Measurements from ENCODE around the gene PNPO. TPM values are rescaled to one million over a fixed set of nuclear protein-coding genes. Genes with fewer than 3 reads are reported as not detected.

PNPO gene
- total and polyA plus RNA-seq, 7 donors = 9.6 to 16.5 (median 14.3) TPM

GRCh38 chr17:47907932-47908562 is 33.3 kb upstream of the PNPO start:
- intact Hi-C loops (cut with DNase I) = no loop called here
- TF ChIP-seq POLR2A (IDR thresholded peaks at IDR 0.05) (no peak), CTCF (IDR thresholded peaks at IDR 0.05) (no peak), EP300 (IDR thresholded peaks at IDR 0.05) (no peak), POLR2AphosphoS5 (IDR thresholded peaks at IDR 0.05) (no peak)
- Histone ChIP-seq H3K9me3 (no peaks in the 10 kb centered on the region), H3K36me3 (no peaks in the 10 kb centered on the region), H3K4me3 (no peak overlapping the region), H3K27me3 (no peaks in the 10 kb centered on the region), H3K4me1 (peaks cover 0 to 62% (median 58%) of the 10 kb centered on the region in 4 donors), H3K27ac (peak overlapping the region; percentile 81 to 90 (median 84))
- no peak for DNase-seq
- WGBS, 2 donors = 67 to 79% methylated on average over 8 of the region's 8 CpGs

- Histone ChIP-seq H3K27me3 (no peaks in the 10 kb centered on the region), H3K4me1 (peaks cover 0 to 25% (median 17%) of the 10 kb centered on the region in 4 donors), H3K27ac (no peak overlapping the region), H3K36me3 (peaks cover 0 to 18% (median 2%) of the 10 kb centered on the region in 4 donors), H3K4me3 (no peak overlapping the region), H3K9me3 (no peaks in the 10 kb centered on the region)
- WGBS, 2 donors = 85 to 95% methylated on average over 2 of the region's 2 CpGs
- intact Hi-C loops (cut with DNase I) = no loop called here
- TF ChIP-seq POLR2AphosphoS5 (IDR thresholded peaks at IDR 0.05) (no peak), POLR2A (IDR thresholded peaks at IDR 0.05) (no peak), EP300 (IDR thresholded peaks at IDR 0.05) (no peak), CTCF (IDR thresholded peaks at IDR 0.05) (no peak)
- no peak for DNase-seq
Measured at GRCh38 chr17:47913050-47913449, 28.3 kb upstream of the PNPO start.

GRCh38 chr17:47914306-47914948 is 26.9 kb upstream of the PNPO start:
- Histone ChIP-seq H3K4me1 (peaks cover 0 to 16% (median 4%) of the 10 kb centered on the region in 4 donors), H3K9me3 (no peaks in the 10 kb centered on the region), H3K36me3 (peaks cover 0 to 18% (median 2%) of the 10 kb centered on the region in 4 donors), H3K27ac (no peak overlapping the region), H3K4me3 (no peak overlapping the region), H3K27me3 (no peaks in the 10 kb centered on the region)
- WGBS, 2 donors = 63 to 72% methylated on average over 4 of the region's 4 CpGs
- intact Hi-C loops (cut with DNase I) = no loop called here
- TF ChIP-seq CTCF (IDR thresholded peaks at IDR 0.05) (no peak), POLR2A (IDR thresholded peaks at IDR 0.05) (no peak), EP300 (IDR thresholded peaks at IDR 0.05) (no peak), POLR2AphosphoS5 (IDR thresholded peaks at IDR 0.05) (no peak)
- DNase-seq = no peak

GRCh38 chr17:47915776-47916398 is 25.5 kb upstream of the PNPO start:
- Histone ChIP-seq H3K27ac (peak overlapping the region; percentile 50 to 68 (median 54)), H3K36me3 (peaks cover 0 to 18% (median 2%) of the 10 kb centered on the region in 4 donors), H3K4me1 (peaks cover 0 to 16% (median 3%) of the 10 kb centered on the region in 4 donors), H3K4me3 (no peak overlapping the region), H3K9me3 (no peaks in the 10 kb centered on the region), H3K27me3 (no peaks in the 10 kb centered on the region)
- intact Hi-C loops (cut with DNase I) = no loop called here
- no peak for DNase-seq
- TF ChIP-seq EP300 (IDR thresholded peaks at IDR 0.05) = no peak
- no peak for TF ChIP-seq POLR2AphosphoS5 (IDR thresholded peaks at IDR 0.05)
- TF ChIP-seq POLR2A (IDR thresholded peaks at IDR 0.05) = no peak
- no peak for TF ChIP-seq CTCF (IDR thresholded peaks at IDR 0.05)
- 90 to 92% methylated on average over 12 of the region's 12 CpGs for WGBS, 2 donors

All from sigmoid colon (tissue), 7 donors.